HCT116 (cell line): ENCODE results near the gene GXYLT2. TPM values are rescaled to one million over a fixed set of nuclear protein-coding genes. Genes with fewer than 3 reads are reported as not detected.

Source experiments
- ATAC-seq: fragments of 200-7000 bp; cut with Tn5 transposase; 2 replicates; pipeline ENCODE4 v1.9.1; 2020; ENCODE audit warnings: mild to moderate bottlenecking, moderate library complexity
- BruUV-seq: library from RNA; stranded (reverse); fragments of 400-500 nt; replicated peaks from 2 replicates; lab custom pipeline; 2021; lab: Mats Ljungman, UMichigan
- CTCF ChIA-PET: fragments of 300-600 bp; sonication (Branson Sonifier 250); formaldehyde crosslinking; loops from one replicate; lab custom pipeline; 2021; ENCODE audit warnings: antibody characterized with exemption; lab: Charles Lee
- POLR2A ChIA-PET: fragments of 300-600, 350-600 bp; sonication (Branson Sonifier 250); formaldehyde crosslinking; loops from one replicate; lab custom pipeline; 2021; ENCODE audit warnings: antibody characterized with exemption; lab: Charles Lee
- RAD21 ChIA-PET, 2 experiments: fragments of 300-600 bp; sonication (Branson Sonifier 250); formaldehyde crosslinking; loops; one replicate each; lab custom pipeline; 2023; ENCODE audit warnings: low total read pairs in 2 of 2; ENCODE audit not compliant: uncharacterized antibody in 2 of 2, unreplicated experiment in 2 of 2, low non-redundant PET in 1 of 2; lab: Charles Lee
- DNase-seq: peaks from one replicate; pipeline ENCODE4 v3.0.0-alpha.2; 2010; ENCODE audit warnings: low read depth, low spot score
- H2AFZ ChIP-seq: fragments of 200-600 bp; shearing (Covaris generic), sonication (generic); 2 replicates; pipeline ENCODE4 v1.6.1; 2017; ENCODE audit warnings: low read depth, mixed run types, mixed read lengths, antibody characterized with exemption, low read length; ENCODE audit not compliant: poor library complexity, severe bottlenecking
- H3K27ac ChIP-seq: 2 replicates; pipeline ENCODE4 v1.5.1; 2012; ENCODE audit warnings: low read depth, low read length
- H3K27me3 ChIP-seq: fragments of 200-600 bp; sonication (generic); 2 replicates; pipeline ENCODE4 v1.6.1; 2016; ENCODE audit warnings: mixed run types, low read length, mixed read lengths; ENCODE audit not compliant: insufficient read depth
- H3K36me3 ChIP-seq, 2 experiments: fragments of 200-500 bp in 1 of 2; fragments of 200-600 bp in 1 of 2; sonication (Bioruptor generic) in 1 of 2; sonication (generic) in 1 of 2; 2 replicates each; pipeline versions ENCODE4 v1.5.1 to v1.6.1; 2014 to 2016; ENCODE audit warnings: low read length in 2 of 2, inconsistent platforms in 1 of 2, mixed read lengths in 1 of 2, mixed run types in 1 of 2; ENCODE audit not compliant: insufficient read depth in 2 of 2, control insufficient read depth in 1 of 2
- H3K4me1 ChIP-seq, 2 experiments: fragments of 200-600 bp in 1 of 2; sonication (generic) in 1 of 2; 2 replicates each; pipeline versions ENCODE4 v1.5.1 to v1.6.1; 2012 to 2017; ENCODE audit warnings: low read length in 2 of 2, inconsistent platforms in 1 of 2, mild to moderate bottlenecking in 1 of 2, mixed read lengths in 1 of 2, mixed run types in 1 of 2, moderate library complexity in 1 of 2; ENCODE audit not compliant: insufficient read depth in 2 of 2, control insufficient read depth in 1 of 2
- H3K4me2 ChIP-seq: fragments of 200-600 bp; sonication (generic); 2 replicates; pipeline ENCODE4 v1.6.1; 2017; ENCODE audit warnings: mixed run types, low read length, mixed read lengths
- H3K4me3 ChIP-seq, 2 experiments: fragments of 200-600 bp in 1 of 2; sonication (generic) in 1 of 2; replicated peaks in 1 of 2; 2 replicates each; pipeline ENCODE4 v1.5.1; 2011 to 2016; ENCODE audit warnings: low read length in 2 of 2, control low read depth in 1 of 2, low read depth in 1 of 2, mild to moderate bottlenecking in 1 of 2, mixed read lengths in 1 of 2, mixed run types in 1 of 2
- H3K79me2 ChIP-seq: fragments of 200-600 bp; sonication (generic); 2 replicates; pipeline ENCODE4 v1.6.1; 2017; ENCODE audit warnings: mild to moderate bottlenecking, mixed run types, low read length, moderate library complexity, mixed read lengths; ENCODE audit not compliant: insufficient read depth
- H3K9ac ChIP-seq: fragments of 200-600 bp; sonication (generic); 2 replicates; pipeline ENCODE4 v1.6.1; 2016; ENCODE audit warnings: low read length, mixed read lengths
- H3K9me2 ChIP-seq: fragments of 200-600 bp; sonication (generic), shearing (Covaris generic); 2 replicates; pipeline ENCODE4 v1.6.1; 2017; ENCODE audit warnings: mixed run types, mild to moderate bottlenecking, moderate library complexity; ENCODE audit not compliant: insufficient read depth
- H3K9me3 ChIP-seq, 2 experiments: fragments of 200-500 bp in 1 of 2; fragments of 200-600 bp in 1 of 2; sonication (Bioruptor generic) in 1 of 2; sonication (generic) in 1 of 2; 2 replicates each; pipeline ENCODE4 v1.6.1; 2014 to 2017; ENCODE audit warnings: low read length in 2 of 2, mixed read lengths in 2 of 2, inconsistent platforms in 1 of 2, low read depth in 1 of 2, mild to moderate bottlenecking in 1 of 2, mixed run types in 1 of 2, moderate library complexity in 1 of 2; ENCODE audit not compliant: control insufficient read depth in 1 of 2, insufficient read depth in 1 of 2
- H4K20me1 ChIP-seq: fragments of 200-600 bp; sonication (generic), shearing (Covaris generic); 2 replicates; pipeline ENCODE4 v1.6.1; 2017; ENCODE audit warnings: mixed run types, mild to moderate bottlenecking, moderate library complexity; ENCODE audit not compliant: insufficient read depth
- ATF3 ChIP-seq: IDR thresholded peaks from 2 replicates; pipeline ENCODE4 v1.6.1; 2012
- CBX3 ChIP-seq: IDR thresholded peaks from 2 replicates; pipeline ENCODE4 v1.6.1; 2012; ENCODE audit warnings: low read depth
- CEBPB ChIP-seq: IDR thresholded peaks from 2 replicates; pipeline ENCODE4 v1.6.1; 2012; ENCODE audit warnings: low read depth
- EGR1 ChIP-seq: IDR thresholded peaks from 2 replicates; pipeline ENCODE4 v1.6.1; 2012; ENCODE audit warnings: low read depth
- ELF1 ChIP-seq: IDR thresholded peaks from 2 replicates; pipeline ENCODE4 v1.6.1; 2012; ENCODE audit warnings: low read depth, borderline replicate concordance
- EZH2 ChIP-seq: fragments of 200-600 bp; sonication (generic); IDR thresholded peaks from 2 replicates; pipeline ENCODE4 v1.6.1; 2017; ENCODE audit warnings: antibody characterized with exemption, mixed run types
- EZH2phosphoT487 ChIP-seq: fragments of 200-600 bp; IDR thresholded peaks from 2 replicates; pipeline ENCODE4 v1.6.1; 2018; ENCODE audit warnings: antibody characterized with exemption, borderline replicate concordance
- FOSL1 ChIP-seq: IDR thresholded peaks from 2 replicates; pipeline ENCODE4 v1.6.1; 2012; ENCODE audit warnings: low read depth
- MAX ChIP-seq: IDR thresholded peaks from 2 replicates; pipeline ENCODE4 v1.6.1; 2012
- POLR2AphosphoS5 ChIP-seq: IDR thresholded peaks from 2 replicates; pipeline ENCODE4 v1.6.1; 2011; ENCODE audit warnings: mild to moderate bottlenecking, low read depth, low read length, moderate library complexity
- RAD21 ChIP-seq: IDR thresholded peaks from 2 replicates; pipeline ENCODE4 v1.6.1; 2012; ENCODE audit warnings: low read depth, mild to moderate bottlenecking
- REST ChIP-seq: IDR thresholded peaks from 2 replicates; pipeline ENCODE4 v1.6.1; 2012; ENCODE audit warnings: low read depth
- TCF7L2 ChIP-seq: IDR thresholded peaks from 2 replicates; pipeline ENCODE4 v1.7.0; 2011; ENCODE audit warnings: borderline replicate concordance, inconsistent platforms; ENCODE audit not compliant: insufficient read depth, insufficient read length; ENCODE audit errors: extremely low read depth
- ZBTB33 ChIP-seq: IDR thresholded peaks from 2 replicates; pipeline ENCODE4 v1.6.1; 2011; ENCODE audit warnings: mild to moderate bottlenecking, low read length, moderate library complexity; ENCODE audit not compliant: insufficient replicate concordance; ENCODE audit errors: extremely low read depth
- ZFX ChIP-seq: fragments of 450-650 bp; IDR thresholded peaks from 2 replicates; pipeline ENCODE4 v1.6.1; 2017
- ZNF274 ChIP-seq: fragments of 200-500 bp; sonication (Bioruptor generic); IDR thresholded peaks from 2 replicates; pipeline ENCODE4 v1.6.1; 2014; ENCODE audit warnings: mild to moderate bottlenecking, low read depth, low read length, inconsistent platforms
- intact Hi-C: fragments of 100-400 bp; cut with micrococcal nuclease; formaldehyde crosslinking; loops from 2 replicates; pipeline ENCODE4 v1.10.0; 2022
- total RNA-seq: library from RNA; stranded (reverse); gene quantifications from one replicate; pipeline ENCODE4 v1.2.1, GENCODE V29; 2021; ENCODE audit not compliant: unreplicated experiment

The GXYLT2 gene
- total RNA-seq, 1 experiment from 2014 or later: 5.6 TPM

GRCh38 chr3:73010158-73010557 is 122.3 kb downstream of the GXYLT2 start:
- peaks cover 100% of the 10 kb centered on the region for H3K79me2 ChIP-seq
- H3K9ac ChIP-seq: no peak overlapping the region
- ChIA-PET CTCF (no interaction called here), POLR2A (no interaction called here), RAD21 (no interaction called here)
- no TSS peak for BruUV-seq
- no peaks in the 10 kb centered on the region for H3K9me2 ChIP-seq
- no peak overlapping the region for H3K4me2 ChIP-seq
- no peak for TF ChIP-seq TCF7L2
- no peak for TF ChIP-seq EZH2phosphoT487
- TF ChIP-seq ZFX: no peak
- no peak for TF ChIP-seq ATF3
- TF ChIP-seq ZNF274: no peak
- no peak for TF ChIP-seq CBX3
- TF ChIP-seq EGR1: no peak
- no peak for TF ChIP-seq POLR2AphosphoS5
- no peak for TF ChIP-seq CEBPB
- no peak for TF ChIP-seq MAX
- intact Hi-C loops: no loop called here
- H3K9me3 ChIP-seq: no peaks in the 10 kb centered on the region
- no peaks in the 10 kb centered on the region for H3K4me1 ChIP-seq
- peaks cover 50% of the 10 kb centered on the region; the same call in 1 of the 2 replicates for H4K20me1 ChIP-seq
- H2AFZ ChIP-seq: no peak overlapping the region
- DNase-seq: no peak
- no peak overlapping the region for H3K27ac ChIP-seq
- no peak overlapping the region for H3K4me3 ChIP-seq
- H3K36me3 ChIP-seq: peaks cover 9 to 13% of the 10 kb centered on the region in 2 experiments
- H3K27me3 ChIP-seq: no peaks in the 10 kb centered on the region
- no peak for ATAC-seq

GRCh38 chr3:73018298-73018697 is 130.5 kb downstream of the GXYLT2 start:
- no peak overlapping the region for H3K9ac ChIP-seq
- POLR2A ChIA-PET: no interaction called here
- ATAC-seq: no peak
- TF ChIP-seq FOSL1 (no peak), ZBTB33 (no peak), CBX3 (no peak), CEBPB (no peak), ELF1 (no peak), EZH2phosphoT487 (no peak), EZH2 (no peak), REST (no peak), RAD21 (no peak), ZNF274 (no peak)

More at GRCh38 chr3:73018298-73018697, 130.5 kb downstream of the GXYLT2 start:
- Histone ChIP-seq H2AFZ (no peak overlapping the region), H3K27ac (no peak overlapping the region), H3K9me2 (no peaks in the 10 kb centered on the region), H4K20me1 (peaks cover 23% of the 10 kb centered on the region), H3K4me2 (no peak overlapping the region), H3K4me3 (no peak overlapping the region), H3K36me3 (peaks cover 0 to 4% of the 10 kb centered on the region in 2 experiments; a peak in 1 of 4 replicates), H3K4me1 (peaks cover 1 to 4% of the 10 kb centered on the region in 2 experiments; a peak in 2 of 4 replicates), H3K27me3 (no peaks in the 10 kb centered on the region), H3K79me2 (peaks cover 100% of the 10 kb centered on the region), H3K9me3 (no peaks in the 10 kb centered on the region)
- intact Hi-C loops: no loop called here
- no peak for DNase-seq
- RAD21 ChIA-PET: no interaction called here
- CTCF ChIA-PET: no interaction called here
- BruUV-seq: no TSS peak
